Measurements from ENCODE around the gene TTLL11.
A peak's percentile ranks its signal among the peaks of the same experiment; 100 is the strongest.

TTLL11 gene

GRCh38 chr9:121902461-121903135 is 190.5 kb downstream of the TTLL11 start:
- peak; percentile 89 for ATAC-seq
- TF ChIP-seq ZNF70 (CRISPR knock-in tag; IDR thresholded peaks at IDR 0.05) (no peak), TCF4 (CRISPR knock-in tag; IDR thresholded peaks at IDR 0.05; ENCODE audit: borderline replicate concordance) (peak; percentile 42; the same call in 1 of the 2 replicates), ZFP3 (CRISPR knock-in tag; IDR thresholded peaks at IDR 0.05) (0 out of 2 replicates have a peak, but pooled peaks have one; percentile 20), OSR1 (CRISPR knock-in tag; IDR thresholded peaks at IDR 0.05) (no peak), SNAI2 (CRISPR knock-in tag; IDR thresholded peaks at IDR 0.05) (no peak)

GRCh38 chr9:121901616-121902015 is 191.5 kb downstream of the TTLL11 start:
- no peak for ATAC-seq
- TF ChIP-seq CSDC2 (CRISPR knock-in tag; IDR thresholded peaks at IDR 0.05) (no peak), PATZ1 (CRISPR knock-in tag; IDR thresholded peaks at IDR 0.05; ENCODE audit: borderline replicate concordance) (no peak), TOX (CRISPR knock-in tag; IDR thresholded peaks at IDR 0.05; ENCODE audit: borderline replicate concordance) (no peak), CSRNP3 (CRISPR knock-in tag; IDR thresholded peaks at IDR 0.05) (no peak), ZC3H10 (CRISPR knock-in tag; IDR thresholded peaks at IDR 0.05) (no peak), RARB (CRISPR knock-in tag; IDR thresholded peaks at IDR 0.05) (no peak), ESRRG (CRISPR knock-in tag; IDR thresholded peaks at IDR 0.05) (no peak), OSR1 (CRISPR knock-in tag; IDR thresholded peaks at IDR 0.05) (no peak), ZNF70 (CRISPR knock-in tag; IDR thresholded peaks at IDR 0.05) (no peak), ZNF565 (CRISPR knock-in tag; conservative IDR thresholded peaks at IDR 0.05; ENCODE audit: low read depth) (no peak), GLIS3 (CRISPR knock-in tag; IDR thresholded peaks at IDR 0.05) (no peak), TCF4 (CRISPR knock-in tag; IDR thresholded peaks at IDR 0.05; ENCODE audit: borderline replicate concordance) (no peak), TSHZ2 (CRISPR knock-in tag; IDR thresholded peaks at IDR 0.05) (no peak), ZFP30 (CRISPR knock-in tag; IDR thresholded peaks at IDR 0.05) (no peak)

- TF ChIP-seq ISL1 (CRISPR knock-in tag; IDR thresholded peaks at IDR 0.05) (no peak), TCF4 (CRISPR knock-in tag; IDR thresholded peaks at IDR 0.05; ENCODE audit: borderline replicate concordance) (no peak), ZNF565 (CRISPR knock-in tag; conservative IDR thresholded peaks at IDR 0.05; ENCODE audit: low read depth) (no peak), ESRRG (CRISPR knock-in tag; IDR thresholded peaks at IDR 0.05) (no peak), ZNF8 (CRISPR knock-in tag; IDR thresholded peaks at IDR 0.05) (no peak), ZFP3 (CRISPR knock-in tag; IDR thresholded peaks at IDR 0.05) (no peak), TOX (CRISPR knock-in tag; IDR thresholded peaks at IDR 0.05; ENCODE audit: borderline replicate concordance) (no peak), ARNTL (CRISPR knock-in tag; IDR thresholded peaks at IDR 0.05; ENCODE audit: borderline replicate concordance, low read depth) (no peak), TSHZ2 (CRISPR knock-in tag; IDR thresholded peaks at IDR 0.05) (no peak), PPARA (CRISPR knock-in tag; IDR thresholded peaks at IDR 0.05; ENCODE audit: borderline replicate concordance) (no peak), ZFP30 (CRISPR knock-in tag; IDR thresholded peaks at IDR 0.05) (no peak), POU6F1 (CRISPR knock-in tag; IDR thresholded peaks at IDR 0.05; ENCODE audit: borderline replicate concordance, low read depth) (no peak), CSRNP3 (CRISPR knock-in tag; IDR thresholded peaks at IDR 0.05) (no peak), OSR1 (CRISPR knock-in tag; IDR thresholded peaks at IDR 0.05) (no peak)
- no peak for ATAC-seq
Measured at GRCh38 chr9:121900163-121900562, 192.9 kb downstream of the TTLL11 start.

Data from SK-N-SH treated with all-trans-retinoic acid at 6 μM for 48 hours (cell line).